Nephron (organoid): ENCODE data around the gene ESR2.

ENCODE experiments used
- H3K27ac Mint-ChIP-seq, 3 experiments: 2 replicates each; pipeline ENCODE4 v1.8.0; 2020; ENCODE audit warnings: mixed read lengths in 3 of 3, mild to moderate bottlenecking in 2 of 3, moderate library complexity in 1 of 3
- H3K27me3 Mint-ChIP-seq: 2 replicates; pipeline ENCODE4 v1.8.0; 2021; ENCODE audit warnings: low read depth, mild to moderate bottlenecking, moderate library complexity, mixed read lengths
- H3K36me3 Mint-ChIP-seq: 2 replicates; pipeline ENCODE4 v1.8.0; 2020; ENCODE audit warnings: low read depth, mixed read lengths
- H3K4me1 Mint-ChIP-seq: 2 replicates; pipeline ENCODE4 v1.8.0; 2020; ENCODE audit warnings: mixed read lengths
- H3K4me3 Mint-ChIP-seq, 3 experiments: 2 replicates each; pipeline ENCODE4 v1.8.0; 2020; ENCODE audit warnings: mild to moderate bottlenecking in 3 of 3, mixed read lengths in 3 of 3, moderate library complexity in 2 of 3
- H3K9me3 Mint-ChIP-seq: 2 replicates; pipeline ENCODE4 v1.8.0; 2020; ENCODE audit warnings: mixed read lengths
- CTCF ChIP-seq, 3 experiments: fragments of 200-600 bp; sonication (generic); IDR thresholded peaks; one replicate each; pipeline ENCODE4 v1.5.0; 2021; ENCODE audit warnings: antibody characterized with exemption in 3 of 3; ENCODE audit not compliant: unreplicated experiment in 3 of 3

Gene ESR2

GRCh38 chr14:64246688-64247087 is 47.5 kb downstream of the ESR2 start:
- Mint-ChIP-seq H3K36me3 (no peaks in the 10 kb centered on the region), H3K27me3 (peaks cover 4% of the 10 kb centered on the region), H3K4me3 (no peak overlapping the region), H3K4me1 (peaks cover 12% of the 10 kb centered on the region), H3K9me3 (peaks cover 3% of the 10 kb centered on the region), H3K27ac (no peak overlapping the region)
- no peak for TF ChIP-seq CTCF (IDR thresholded peaks at IDR 0.05; ENCODE audit: unreplicated experiment in 3 of 3)

GRCh38 chr14:64245491-64245890 is 48.7 kb downstream of the ESR2 start:
- Mint-ChIP-seq H3K27ac (no peak overlapping the region), H3K36me3 (no peaks in the 10 kb centered on the region), H3K4me3 (no peak overlapping the region), H3K27me3 (peaks cover 4% of the 10 kb centered on the region), H3K9me3 (peaks cover 3% of the 10 kb centered on the region), H3K4me1 (peaks cover 12% of the 10 kb centered on the region)
- no peak for TF ChIP-seq CTCF (IDR thresholded peaks at IDR 0.05; ENCODE audit: unreplicated experiment in 3 of 3)

- H3K27me3 Mint-ChIP-seq, result peaks cover 4% of the 10 kb centered on the region
- peaks cover 3% of the 10 kb centered on the region for H3K9me3 Mint-ChIP-seq
- no peak for TF ChIP-seq CTCF (IDR thresholded peaks at IDR 0.05; ENCODE audit: unreplicated experiment in 3 of 3)
- no peak overlapping the region for H3K4me3 Mint-ChIP-seq
- H3K4me1 Mint-ChIP-seq, result peaks cover 8% of the 10 kb centered on the region
- H3K36me3 Mint-ChIP-seq, result no peaks in the 10 kb centered on the region
- no peak overlapping the region for H3K27ac Mint-ChIP-seq
Measured at GRCh38 chr14:64244279-64244678, 49.9 kb downstream of the ESR2 start.

- H3K9me3 Mint-ChIP-seq, result no peaks in the 10 kb centered on the region
- no peak overlapping the region for H3K4me3 Mint-ChIP-seq
- TF ChIP-seq CTCF (IDR thresholded peaks at IDR 0.05; ENCODE audit: unreplicated experiment in 3 of 3), result no peak
- H3K4me1 Mint-ChIP-seq, result peaks cover 25% of the 10 kb centered on the region
- H3K27me3 Mint-ChIP-seq, result peaks cover 5% of the 10 kb centered on the region
- no peak overlapping the region for H3K27ac Mint-ChIP-seq
- H3K36me3 Mint-ChIP-seq, result peaks cover under 1% of the 10 kb centered on the region
Measured at GRCh38 chr14:64238631-64239030, 55.5 kb downstream of the ESR2 start.

GRCh38 chr14:64238049-64238448 is 56.1 kb downstream of the ESR2 start:
- Mint-ChIP-seq H3K27me3 (peaks cover 5% of the 10 kb centered on the region), H3K4me1 (peaks cover 25% of the 10 kb centered on the region), H3K27ac (no peak overlapping the region), H3K4me3 (no peak overlapping the region), H3K36me3 (peaks cover 5% of the 10 kb centered on the region), H3K9me3 (no peaks in the 10 kb centered on the region)
- TF ChIP-seq CTCF (IDR thresholded peaks at IDR 0.05; ENCODE audit: unreplicated experiment in 3 of 3), result no peak
